Endothelial cell of umbilical vein (primary cell): ENCODE data around the gene MTCL1. TPM values are rescaled to one million over a fixed set of nuclear protein-coding genes. Genes with fewer than 3 reads are reported as not detected.
A peak's percentile ranks its signal among the peaks of the same experiment; 100 is the strongest.

Experiments used
- BruUV-seq: library from RNA; stranded (reverse); fragments of 400-500 nt; replicated peaks from 2 replicates; lab custom pipeline; 2021; lab: Mats Ljungman, UMichigan
- CTCF ChIA-PET: fragments of 300-600, 350-600 bp; sonication (Branson Sonifier 250); formaldehyde crosslinking; loops from one replicate; lab custom pipeline; 2021; ENCODE audit warnings: antibody characterized with exemption, inconsistent platforms; lab: Charles Lee
- POLR2A ChIA-PET: fragments of 300-600, 350-600 bp; sonication (Branson Sonifier 250); formaldehyde crosslinking; loops from one replicate; lab custom pipeline; 2021; ENCODE audit warnings: antibody characterized with exemption, inconsistent platforms; lab: Charles Lee
- DNase-seq: peaks from one replicate; pipeline ENCODE4 v3.0.0-alpha.2; 2011; ENCODE audit warnings: low read depth, low spot score
- FAIRE-seq: peaks from 2 replicates; lab custom pipeline; 2011; peaks lifted over from hg19 to GRCh38; lab: Jason Lieb, UNC
- H2AFZ ChIP-seq: 2 replicates; pipeline ENCODE4 v1.6.0; 2012; ENCODE audit warnings: low read depth, low read length, control low read depth, inconsistent platforms
- H3K27ac ChIP-seq: 2 replicates; pipeline ENCODE4 v1.5.1; 2011; ENCODE audit warnings: low read depth, mild to moderate bottlenecking, control low read depth, low read length, moderate library complexity; ENCODE audit not compliant: insufficient read depth
- H3K27me3 ChIP-seq, 2 experiments: 2 replicates each; pipeline versions ENCODE4 v1.6.0 to v1.6.1; 2011; ENCODE audit warnings: low read length in 2 of 2, mixed read lengths in 1 of 2; ENCODE audit not compliant: control insufficient read depth in 2 of 2, insufficient read depth in 2 of 2
- H3K36me3 ChIP-seq, 2 experiments: 2 replicates in 1 of 2; 3 replicates in 1 of 2; pipeline ENCODE4 v1.5.1; 2011; ENCODE audit warnings: low read length in 2 of 2, mild to moderate bottlenecking in 1 of 2, moderate library complexity in 1 of 2; ENCODE audit not compliant: control insufficient read depth in 2 of 2, insufficient read depth in 2 of 2; ENCODE audit errors: extremely low read depth in 1 of 2
- H3K4me1 ChIP-seq: 3 replicates; pipeline ENCODE4 v1.5.1; 2011; ENCODE audit warnings: mild to moderate bottlenecking, low read length; ENCODE audit not compliant: control insufficient read depth, insufficient read depth; ENCODE audit errors: extremely low read depth
- H3K4me2 ChIP-seq: 2 replicates; pipeline ENCODE4 v1.6.1; 2011; ENCODE audit warnings: low read length, control low read depth, mixed read lengths; ENCODE audit not compliant: insufficient read depth
- H3K4me3 ChIP-seq, 3 experiments: fragments of 200-600 bp in 1 of 3; sonication (generic), shearing (Covaris generic) in 1 of 3; replicated peaks in 1 of 3; 2 replicates each; pipeline ENCODE4 v1.5.1; 2011 to 2016; ENCODE audit warnings: control low read depth in 3 of 3, low read length in 3 of 3, mild to moderate bottlenecking in 2 of 3, inconsistent platforms in 1 of 3, low read depth in 1 of 3, moderate library complexity in 1 of 3; ENCODE audit not compliant: insufficient read depth in 1 of 3
- H3K79me2 ChIP-seq: 2 replicates; pipeline ENCODE4 v1.6.0; 2012; ENCODE audit warnings: low read length, inconsistent platforms; ENCODE audit not compliant: control insufficient read depth, insufficient read depth
- H3K9ac ChIP-seq: replicated peaks from 2 replicates; pipeline ENCODE3; 2011; ENCODE audit warnings: low read length, control low read depth; ENCODE audit not compliant: insufficient read depth; ENCODE audit errors: extremely low read depth
- H3K9me1 ChIP-seq: replicated peaks from 3 replicates; pipeline ENCODE4 v1.6.0; 2011; ENCODE audit warnings: mild to moderate bottlenecking, low read length; ENCODE audit not compliant: control insufficient read depth, insufficient read depth; ENCODE audit errors: extremely low read depth
- H3K9me3 ChIP-seq: replicated peaks from 2 replicates; pipeline ENCODE4 v1.5.1; 2012; ENCODE audit warnings: low read length, inconsistent platforms; ENCODE audit not compliant: control insufficient read depth, insufficient read depth
- H4K20me1 ChIP-seq: replicated peaks from 2 replicates; pipeline ENCODE3; 2011; ENCODE audit warnings: mild to moderate bottlenecking, low read length; ENCODE audit not compliant: control insufficient read depth, insufficient read depth; ENCODE audit errors: extremely low read depth
- EZH2 ChIP-seq: IDR thresholded peaks from 2 replicates; pipeline ENCODE4 v1.6.1; 2012; ENCODE audit warnings: borderline replicate concordance, low read depth, mild to moderate bottlenecking, moderate library complexity, low read length, inconsistent platforms; ENCODE audit not compliant: severe bottlenecking
- FOS ChIP-seq: IDR thresholded peaks from 2 replicates; pipeline ENCODE4 v1.6.1; 2011; ENCODE audit warnings: mild to moderate bottlenecking, low read length, moderate library complexity, borderline replicate concordance; ENCODE audit not compliant: insufficient read depth
- GATA2 ChIP-seq: IDR thresholded peaks from 2 replicates; pipeline ENCODE4 v1.7.0; 2011; ENCODE audit warnings: low read depth, mild to moderate bottlenecking, moderate library complexity, mixed read lengths, low read length; ENCODE audit not compliant: insufficient read length, insufficient read depth
- JUN ChIP-seq: IDR thresholded peaks from 2 replicates; pipeline ENCODE4 v1.6.1; 2011; ENCODE audit warnings: borderline replicate concordance, low read depth; ENCODE audit not compliant: insufficient read length, insufficient read depth
- MYC ChIP-seq: IDR thresholded peaks from one replicate; pipeline ENCODE4 v1.6.1; 2011; ENCODE audit warnings: mild to moderate bottlenecking, low read depth, low read length
- POLR2A ChIP-seq: IDR thresholded peaks from 2 replicates; pipeline ENCODE4 v1.6.1; 2012; ENCODE audit warnings: low read depth, mild to moderate bottlenecking, control low read depth, low read length
- POLR2AphosphoS5 ChIP-seq: IDR thresholded peaks from 2 replicates; pipeline ENCODE4 v1.6.1; 2012; ENCODE audit warnings: low read depth, mild to moderate bottlenecking, control low read depth, low read length, moderate library complexity; ENCODE audit not compliant: insufficient read depth
- dilution Hi-C: fragments of 300-500 bp; cut with MboI; formaldehyde crosslinking; loops from one replicate; pipeline ENCODE4 v1.15.0; 2019; ENCODE audit warnings: low sequenced_read_pairs; ENCODE audit not compliant: extremely low pct_ligation_motif_present
- intact Hi-C: fragments of 100-400 bp; cut with micrococcal nuclease; formaldehyde crosslinking; loops from one replicate; pipeline ENCODE4 v1.10.0; 2022
- polyA plus RNA-seq, 4 experiments: library from polyadenylated mRNA; depleted of rRNA in 3 of 4; stranded (reverse) in 3 of 4; unstranded in 1 of 4; fragments of >200 nt; gene quantifications; 2 replicates each; pipeline versions ENCODE4 v1.2.1 to v1.2.3, GENCODE V29; 2011 to 2012; ENCODE audit warnings: missing spikeins in 1 of 4
- total RNA-seq: library from RNA; stranded (reverse); gene quantifications from 2 replicates; pipeline ENCODE4 v1.2.3, GENCODE V29; 2021
- TF ChIP-seq, protein P1 (sequence below): IDR thresholded peaks from 2 replicates; pipeline ENCODE4 v1.6.1; 2011; ENCODE audit not compliant: insufficient read depth, insufficient read length
- TF ChIP-seq, protein P2 (sequence below), 2 donors: IDR thresholded peaks; 1 replicate in 1 of 2; 2 replicates in 1 of 2; pipeline ENCODE4 v1.5.1; 2011; ENCODE audit warnings: low read length in 2 of 2, mild to moderate bottlenecking in 2 of 2, moderate library complexity in 2 of 2, control low read depth in 1 of 2, inconsistent platforms in 1 of 2, low read depth in 1 of 2; ENCODE audit not compliant: insufficient read depth in 1 of 2; ENCODE audit errors: extremely low read depth in 1 of 2

MTCL1 gene
- total and polyA plus RNA-seq, 2 donors (not counting 3 experiments of a cell fraction or from before 2014, with no cell fraction given) = 11.9 to 75.7 TPM

DNA sequence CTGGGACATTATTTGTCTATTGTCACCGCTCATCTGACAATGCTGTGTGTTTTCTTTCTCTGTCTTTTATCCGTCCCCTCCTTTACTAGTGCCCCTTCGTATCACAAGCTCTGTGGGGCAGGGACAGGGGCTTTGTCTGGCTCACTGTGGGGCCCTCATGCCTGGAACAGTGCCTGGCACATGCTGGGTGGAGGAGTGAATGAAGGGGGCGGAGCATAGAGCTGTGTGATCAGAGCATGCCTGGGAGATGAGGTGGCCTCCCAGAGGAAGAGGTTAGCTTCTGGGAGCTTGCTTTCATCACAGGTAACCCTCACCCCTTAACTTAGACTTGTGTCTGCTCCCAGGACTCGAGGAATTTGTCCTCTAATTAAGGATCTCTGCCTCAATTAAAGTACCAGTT lies 16.4 kb downstream of the MTCL1 start:
- no peak overlapping the region for H3K9ac ChIP-seq
- ChIA-PET POLR2A (no interaction called here), CTCF (interaction anchor here (0.5 to 2.4 kb wide), 4 partner anchors 14 to 352 kb away, joined by 3 to 15 read pairs (median 3); no protein-coding TSS in a partner anchor)
- no peak overlapping the region for H3K4me2 ChIP-seq
- no peak overlapping the region for H2AFZ ChIP-seq
- H3K4me3 ChIP-seq = no peak overlapping the region
- FAIRE-seq = peak; percentile 69
- H3K4me1 ChIP-seq = no peaks in the 10 kb centered on the region
- H3K9me1 ChIP-seq = no peaks in the 10 kb centered on the region
- H3K79me2 ChIP-seq = peaks cover 57% of the 10 kb centered on the region
- no peaks in the 10 kb centered on the region for H3K9me3 ChIP-seq
- peak overlapping the region; percentile 35 for H3K27ac ChIP-seq
- no TSS peak for BruUV-seq
- no peaks in the 10 kb centered on the region for H3K27me3 ChIP-seq
- no peak for TF ChIP-seq JUN
- TF ChIP-seq POLR2AphosphoS5 = no peak
- TF ChIP-seq, protein P1, sequence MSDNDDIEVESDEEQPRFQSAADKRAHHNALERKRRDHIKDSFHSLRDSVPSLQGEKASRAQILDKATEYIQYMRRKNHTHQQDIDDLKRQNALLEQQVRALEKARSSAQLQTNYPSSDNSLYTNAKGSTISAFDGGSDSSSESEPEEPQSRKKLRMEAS = no peak
- TF ChIP-seq GATA2 = no peak
- no peak for TF ChIP-seq POLR2A
- no peak for TF ChIP-seq FOS
- TF ChIP-seq MYC = no peak
- TF ChIP-seq, protein P2, sequence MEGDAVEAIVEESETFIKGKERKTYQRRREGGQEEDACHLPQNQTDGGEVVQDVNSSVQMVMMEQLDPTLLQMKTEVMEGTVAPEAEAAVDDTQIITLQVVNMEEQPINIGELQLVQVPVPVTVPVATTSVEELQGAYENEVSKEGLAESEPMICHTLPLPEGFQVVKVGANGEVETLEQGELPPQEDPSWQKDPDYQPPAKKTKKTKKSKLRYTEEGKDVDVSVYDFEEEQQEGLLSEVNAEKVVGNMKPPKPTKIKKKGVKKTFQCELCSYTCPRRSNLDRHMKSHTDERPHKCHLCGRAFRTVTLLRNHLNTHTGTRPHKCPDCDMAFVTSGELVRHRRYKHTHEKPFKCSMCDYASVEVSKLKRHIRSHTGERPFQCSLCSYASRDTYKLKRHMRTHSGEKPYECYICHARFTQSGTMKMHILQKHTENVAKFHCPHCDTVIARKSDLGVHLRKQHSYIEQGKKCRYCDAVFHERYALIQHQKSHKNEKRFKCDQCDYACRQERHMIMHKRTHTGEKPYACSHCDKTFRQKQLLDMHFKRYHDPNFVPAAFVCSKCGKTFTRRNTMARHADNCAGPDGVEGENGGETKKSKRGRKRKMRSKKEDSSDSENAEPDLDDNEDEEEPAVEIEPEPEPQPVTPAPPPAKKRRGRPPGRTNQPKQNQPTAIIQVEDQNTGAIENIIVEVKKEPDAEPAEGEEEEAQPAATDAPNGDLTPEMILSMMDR (IDR thresholded peaks at IDR 0.05; ENCODE audit: extremely low read depth in 1 of 2, insufficient read depth in 1 of 2, low read depth in 1 of 2, low read length in 2 of 2) = no peak
- no peak for TF ChIP-seq EZH2
- no peak for DNase-seq
- no peaks in the 10 kb centered on the region for H4K20me1 ChIP-seq
- H3K36me3 ChIP-seq = peaks cover 0 to 6% of the 10 kb centered on the region in 2 experiments
- dilution Hi-C loops (no loop called here), intact Hi-C loops (no loop called here)
